Neural cell (in vitro differentiated cells): Measurements from ENCODE around the gene GABRR1.

Experiments used
- EZH2 ChIP-seq: fragments of 200-600, 300-800 bp; shearing (Covaris generic), sonication (generic); IDR thresholded peaks from 2 replicates; pipeline ENCODE4 v1.6.1; 2014; ENCODE audit warnings: antibody characterized with exemption, low read length, borderline replicate concordance, mild to moderate bottlenecking; ENCODE audit not compliant: insufficient read depth, poor library complexity, severe bottlenecking
- POLR2AphosphoS5 ChIP-seq: IDR thresholded peaks from 2 replicates; pipeline ENCODE4 v1.6.1; 2012
- RAD21 ChIP-seq: fragments of 450-650 bp; conservative IDR thresholded peaks from 2 replicates; pipeline ENCODE4 v1.6.1; 2014; ENCODE audit warnings: antibody characterized with exemption, mild to moderate bottlenecking, moderate library complexity

DNA sequence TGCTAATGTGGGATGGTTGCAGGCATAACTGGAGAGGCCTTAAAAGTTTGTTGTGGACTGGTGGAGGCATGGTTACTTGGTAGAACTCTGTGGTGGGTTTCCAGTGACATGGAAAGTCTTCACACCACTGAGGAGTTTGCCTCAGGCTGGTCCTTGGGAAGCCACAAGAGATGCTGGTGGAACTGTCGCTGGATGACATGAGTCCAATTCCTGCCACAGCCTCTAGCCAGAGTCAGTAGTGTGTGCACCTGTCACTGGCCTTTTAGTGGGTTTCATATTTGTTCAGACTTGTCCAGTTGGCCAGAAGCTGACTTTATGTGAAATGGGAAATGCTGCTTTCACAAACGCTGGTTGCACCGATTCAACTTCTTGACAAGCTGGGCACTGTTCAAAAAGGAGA lies 85.6 kb downstream of the GABRR1 start:
- TF ChIP-seq POLR2AphosphoS5: no peak
- TF ChIP-seq EZH2: no peak
- no peak for TF ChIP-seq RAD21
